Hypothalamus (tissue), 51 donors: Measurements from ENCODE around the gene SEMA5A.

ENCODE experiments used
- DNase-seq, 51 donors: peaks; one replicate each; lab custom pipeline; 2025; lab: John Stamatoyannopoulos, UW

The SEMA5A gene

DNA sequence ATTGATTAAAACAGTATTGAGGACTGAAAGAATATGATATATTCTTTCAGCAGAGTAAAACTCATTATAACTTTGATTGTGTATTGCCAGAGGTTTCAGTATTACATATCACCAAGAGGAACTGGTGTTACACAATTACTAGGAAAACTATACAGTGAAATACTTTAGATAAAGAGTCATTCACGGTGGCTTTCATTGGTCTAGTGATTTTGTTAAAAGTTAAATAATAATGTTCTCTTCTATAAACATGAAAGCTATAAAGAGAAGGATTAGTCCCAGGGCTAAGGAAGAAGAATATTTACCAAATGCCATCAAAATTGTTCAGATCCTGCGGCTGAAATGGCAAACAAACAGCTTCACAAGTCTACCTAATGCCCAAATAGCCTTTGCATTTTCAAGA is 306.2 kb downstream of the SEMA5A start:
- DNase-seq, result no peak

DNA sequence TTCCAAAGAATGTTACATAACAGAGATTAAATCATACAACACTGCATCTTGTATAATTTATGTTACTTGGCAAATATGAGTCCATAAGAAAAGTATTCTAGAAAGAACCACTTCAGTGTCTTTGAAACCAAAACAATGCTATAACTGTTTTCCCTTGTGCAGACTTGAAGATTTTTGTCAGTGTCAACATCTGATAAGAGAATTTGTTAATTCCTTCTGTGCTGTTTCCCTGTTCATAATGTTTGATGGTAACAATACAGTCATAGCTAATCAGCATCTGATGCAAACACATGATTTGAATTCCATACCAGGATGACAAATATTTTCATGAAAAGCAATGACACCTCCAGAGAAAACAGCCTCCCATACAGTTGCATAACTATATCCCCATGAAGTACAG is 306.8 kb downstream of the SEMA5A start:
- no peak for DNase-seq

DNA sequence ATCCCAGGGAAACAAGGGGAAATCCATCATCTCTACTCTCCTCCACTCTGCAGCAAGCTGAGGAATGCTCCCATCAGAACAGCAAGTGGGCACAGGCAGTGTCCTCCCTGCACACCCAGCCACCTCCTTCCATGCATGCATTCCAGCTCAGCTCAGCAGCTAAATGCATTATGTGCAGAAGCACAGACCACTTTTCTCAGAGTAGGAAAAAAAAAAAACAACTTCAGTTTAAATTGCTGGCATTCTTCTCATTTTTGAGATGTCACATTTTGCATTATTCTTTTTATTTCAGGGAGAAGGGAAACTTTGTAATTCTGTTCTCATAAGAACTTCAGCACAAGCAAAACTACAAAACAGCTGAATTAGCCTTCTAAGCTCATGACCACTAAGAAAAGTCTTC is 312.2 kb downstream of the SEMA5A start:
- no peak for DNase-seq

- no peak for DNase-seq
Measured at GRCh38 chr5:9233035-9233434, 312.8 kb downstream of the SEMA5A start.

- no peak for DNase-seq
Measured at GRCh38 chr5:9231842-9232241, 314.0 kb downstream of the SEMA5A start.

DNA sequence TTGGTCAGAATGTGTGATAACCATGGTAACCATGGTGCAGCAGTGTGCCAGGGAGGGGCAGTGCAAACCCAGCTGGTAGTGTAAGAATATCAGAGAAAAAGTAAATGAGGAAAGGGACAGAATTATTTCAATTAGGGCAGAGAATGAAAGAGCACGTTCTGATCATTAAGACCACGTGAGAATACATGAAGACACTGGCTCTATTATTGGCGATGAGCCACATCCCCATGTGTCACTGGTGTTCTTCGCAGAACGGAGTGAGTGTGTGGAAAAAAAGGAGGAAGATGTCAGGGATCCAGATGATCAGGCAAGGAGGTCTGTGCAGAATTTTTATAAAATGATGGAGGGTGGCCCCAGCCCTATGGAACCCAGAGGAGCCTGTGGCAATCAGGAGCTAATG is 315.5 kb downstream of the SEMA5A start:
- DNase-seq, result no peak

DNA sequence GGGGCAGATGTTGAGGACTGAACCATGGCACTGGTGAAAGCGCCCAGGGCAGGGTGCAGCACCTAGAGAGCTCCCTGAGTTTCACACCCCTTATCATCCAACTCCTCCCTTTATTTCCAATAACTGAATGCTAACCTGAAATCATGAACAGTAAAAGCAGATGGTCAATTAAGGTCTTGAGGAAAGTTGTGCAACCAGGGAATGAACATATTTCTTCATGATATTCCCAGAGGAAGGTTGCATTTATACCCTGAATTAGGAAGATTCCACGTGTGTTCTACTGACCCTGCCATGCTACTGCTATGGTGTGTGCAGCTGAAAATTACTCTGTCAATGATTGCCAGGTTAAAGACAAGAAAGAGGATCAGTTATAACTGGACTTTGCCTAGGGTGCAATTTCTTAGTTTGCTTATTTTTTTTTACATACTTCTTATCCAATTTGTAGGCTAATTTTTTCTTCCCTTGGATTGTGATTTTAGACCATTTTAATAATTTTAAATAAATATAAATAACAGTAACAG is 319.8 kb downstream of the SEMA5A start:
- no peak for DNase-seq

DNA sequence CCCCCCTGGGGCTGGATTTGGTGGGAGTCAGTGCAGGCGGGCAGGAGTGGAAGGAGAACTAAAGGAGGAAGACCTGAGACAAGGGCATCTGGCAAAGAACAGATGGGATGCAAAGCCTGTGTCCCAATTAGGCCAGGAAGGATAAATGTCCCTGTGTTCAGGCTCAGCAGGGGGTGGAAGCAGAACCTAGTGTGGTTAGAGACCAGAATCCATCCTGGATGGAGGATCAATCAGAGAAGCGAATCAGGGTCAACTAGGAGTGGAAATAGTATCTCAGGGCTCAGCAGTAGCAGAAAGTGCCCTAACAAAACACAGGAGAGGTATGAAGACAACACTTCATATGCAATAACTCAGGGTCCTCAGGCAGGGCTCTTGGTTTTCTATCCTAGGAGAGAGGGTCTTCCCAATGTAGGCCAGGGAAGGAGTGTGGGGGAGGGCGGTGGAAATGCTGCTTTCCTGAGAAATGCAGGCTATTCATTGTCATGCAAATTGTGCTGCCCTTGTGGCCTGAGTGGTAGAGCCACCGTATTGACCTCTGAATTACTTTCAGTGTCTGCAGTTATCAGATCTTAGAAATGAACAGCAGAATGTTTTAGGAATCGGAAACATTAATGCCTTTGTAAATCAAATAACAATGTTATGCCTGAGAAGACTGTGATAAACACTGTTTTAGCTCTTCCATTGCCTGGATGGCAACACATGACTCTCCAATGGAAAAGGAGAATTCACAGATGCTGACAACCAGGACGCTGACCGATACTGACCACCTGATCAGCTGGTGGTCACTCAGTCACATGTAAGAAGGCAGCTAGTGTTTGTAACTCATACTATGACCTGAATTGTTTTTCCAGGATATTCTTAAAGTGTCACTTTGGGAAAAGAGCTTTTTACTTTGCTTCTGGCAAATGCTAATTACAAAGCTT is 323.6 kb downstream of the SEMA5A start:
- DNase-seq, result no peak

- DNase-seq, result no peak
Measured at GRCh38 chr5:9218358-9218757, 327.5 kb downstream of the SEMA5A start.

- no peak for DNase-seq
Measured at GRCh38 chr5:9212605-9213004, 333.3 kb downstream of the SEMA5A start.

DNA sequence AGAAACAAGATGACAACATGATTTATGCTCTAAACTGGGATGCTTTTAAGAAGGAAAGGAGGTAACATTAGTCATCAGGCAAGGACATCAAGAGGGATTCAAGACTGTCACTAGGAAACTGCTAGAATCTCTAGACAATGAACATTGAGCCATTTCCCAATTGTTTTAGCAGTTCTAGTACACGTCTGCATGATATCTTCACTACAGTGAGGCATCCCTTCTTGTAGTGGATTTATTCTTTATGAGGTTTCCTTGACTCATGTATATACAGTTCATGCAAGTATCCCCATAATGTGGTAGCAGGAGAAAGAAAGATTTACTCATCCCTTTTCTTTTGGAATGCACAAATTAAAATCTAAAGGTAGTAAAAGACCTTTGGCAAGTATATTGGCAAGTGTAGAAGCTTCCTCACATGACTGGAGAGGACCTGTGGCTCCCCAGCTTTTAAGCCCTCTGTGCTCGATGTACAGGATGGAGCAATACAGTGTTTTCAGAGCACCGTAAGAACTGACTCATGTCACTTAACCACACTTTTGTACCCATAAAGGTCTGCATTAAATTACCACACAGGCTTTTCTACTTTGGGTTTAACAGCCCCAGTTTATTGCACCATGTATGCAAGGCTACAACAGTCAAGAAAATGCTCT is 335.9 kb downstream of the SEMA5A start:
- no peak for DNase-seq

DNA sequence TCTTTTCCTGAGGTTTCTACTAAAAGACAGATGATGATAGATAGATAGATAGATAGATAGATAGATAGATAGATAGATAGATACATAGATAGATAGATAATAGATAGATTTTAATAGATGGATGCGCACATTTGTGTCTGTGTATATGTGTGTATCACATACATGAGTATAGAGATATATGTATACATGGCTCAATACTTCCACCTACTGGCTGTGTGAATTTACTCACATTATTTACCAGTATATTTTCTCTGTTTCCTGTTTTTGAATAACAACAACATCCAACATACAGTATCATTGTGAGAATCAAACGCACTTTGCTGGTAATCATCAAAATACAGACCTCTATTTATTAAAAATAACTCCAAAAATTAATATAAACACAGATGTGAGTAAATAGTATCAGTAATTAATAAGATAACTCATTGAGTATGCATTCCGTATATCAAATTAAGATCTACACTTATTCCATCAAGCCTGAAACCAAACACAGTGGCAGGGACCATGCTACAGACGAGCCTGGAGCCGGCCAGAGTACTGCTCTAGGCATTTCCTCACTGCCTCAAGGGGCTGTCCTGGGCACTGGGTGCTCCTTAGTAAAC is 338.0 kb downstream of the SEMA5A start:
- peak in 2 of 51 donors; percentile 7 to 18 for DNase-seq

DNA sequence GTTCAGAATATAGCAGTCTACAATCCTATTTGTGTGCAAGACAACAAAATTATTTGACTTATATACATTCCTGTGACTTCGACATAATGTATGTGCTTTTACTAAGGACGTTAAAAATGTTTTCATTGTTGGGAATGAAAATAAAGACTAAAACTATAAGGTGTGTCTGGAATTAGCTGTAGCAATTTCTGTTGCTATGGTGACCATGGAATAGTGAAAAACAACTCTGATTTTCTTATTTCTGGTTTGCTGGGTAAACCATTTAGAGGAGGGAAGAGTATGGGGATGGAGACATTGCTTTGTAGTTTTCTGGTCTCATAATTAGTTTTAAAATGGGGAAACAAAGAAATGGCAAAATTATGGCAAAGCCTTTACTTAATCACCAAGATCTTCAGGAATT is 343.2 kb downstream of the SEMA5A start:
- peak in 1 of 51 donors; percentile 12 for DNase-seq

DNA sequence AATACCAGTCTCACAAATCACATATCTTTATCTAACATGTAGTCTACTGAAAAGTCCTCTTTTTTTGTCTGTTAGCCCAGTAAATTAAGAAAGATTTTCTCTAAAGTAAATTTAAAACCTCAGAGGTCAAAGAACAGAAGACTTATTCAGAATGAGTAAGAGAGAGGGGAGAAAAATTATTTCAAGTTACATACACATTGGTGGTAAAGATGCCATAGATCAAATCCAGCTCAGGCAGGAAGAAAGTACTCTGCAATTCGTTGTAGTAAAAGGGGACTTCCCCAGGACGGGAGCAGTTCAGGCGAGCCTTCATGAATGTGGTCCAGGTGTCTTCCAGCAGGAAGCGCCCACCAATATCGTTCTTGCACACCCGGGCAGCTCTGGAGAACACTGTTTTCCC is 344.1 kb downstream of the SEMA5A start:
- no peak for DNase-seq

DNA sequence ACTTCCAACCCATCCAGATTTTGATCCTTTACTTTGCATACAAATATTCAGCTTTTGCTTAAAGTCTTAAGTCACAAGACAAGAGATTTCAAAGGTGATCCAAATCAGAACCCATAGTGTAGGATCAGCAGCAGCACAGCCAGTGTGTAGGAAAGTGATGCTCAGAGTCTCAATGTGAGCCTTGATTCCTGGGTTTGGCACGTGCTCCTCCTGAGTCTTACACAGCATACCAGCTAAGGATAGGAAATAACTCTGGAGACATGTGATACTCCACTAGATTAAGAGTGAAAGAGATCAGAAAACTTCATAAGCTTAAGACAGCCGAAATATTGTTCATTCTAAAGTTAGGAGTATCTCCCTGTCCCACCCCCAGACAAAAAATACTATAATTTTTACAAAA is 344.9 kb downstream of the SEMA5A start:
- no peak for DNase-seq

DNA sequence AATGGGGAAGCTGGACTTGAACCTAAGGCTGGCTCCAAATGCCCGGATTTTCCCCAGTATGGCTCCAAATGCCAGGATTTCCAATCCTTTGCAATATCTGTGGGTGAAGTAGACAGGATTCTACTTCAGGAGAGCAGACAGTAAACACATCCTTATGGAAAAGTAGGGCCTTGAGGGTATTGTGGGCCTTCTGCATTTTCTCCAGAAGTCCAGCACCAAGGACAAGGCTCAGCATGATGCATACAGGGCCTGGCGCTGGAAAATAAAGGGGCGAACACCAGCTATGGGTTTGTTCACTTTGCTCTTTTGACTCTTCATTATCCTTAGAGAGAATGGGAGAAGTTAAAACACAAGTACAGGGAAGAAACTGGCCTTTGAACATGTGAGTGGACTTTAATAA is 347.5 kb downstream of the SEMA5A start:
- DNase-seq, result no peak

GRCh38 chr5:9197881-9198260 is 348.0 kb downstream of the SEMA5A start:
- DNase-seq, result no peak

GRCh38 chr5:9196403-9197227 is 349.3 kb downstream of the SEMA5A start:
- peak in 2 of 51 donors; percentile 15 to 21 for DNase-seq

DNA sequence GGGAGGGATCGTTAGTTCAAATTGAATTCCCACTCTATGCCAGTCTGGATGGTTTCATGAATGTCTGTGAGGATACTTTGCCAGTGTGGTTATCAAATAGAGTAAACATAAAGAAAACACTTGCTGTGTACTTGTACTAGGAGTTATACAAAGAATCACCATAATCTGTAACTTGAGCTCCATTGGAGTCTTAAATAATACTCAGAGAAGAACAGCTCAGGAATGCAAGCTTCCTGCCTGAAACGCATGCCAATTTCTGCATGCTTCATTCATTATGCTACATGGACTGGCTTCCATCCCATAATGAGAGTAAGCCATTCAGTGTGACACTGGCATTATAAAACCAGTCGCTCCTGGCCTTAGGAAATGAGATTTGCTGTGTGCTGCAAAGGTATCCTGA is 351.4 kb downstream of the SEMA5A start:
- DNase-seq, result no peak

GRCh38 chr5:9192266-9192665 is 353.6 kb downstream of the SEMA5A start:
- peak in 2 of 51 donors; percentile 34 to 50 for DNase-seq

DNA sequence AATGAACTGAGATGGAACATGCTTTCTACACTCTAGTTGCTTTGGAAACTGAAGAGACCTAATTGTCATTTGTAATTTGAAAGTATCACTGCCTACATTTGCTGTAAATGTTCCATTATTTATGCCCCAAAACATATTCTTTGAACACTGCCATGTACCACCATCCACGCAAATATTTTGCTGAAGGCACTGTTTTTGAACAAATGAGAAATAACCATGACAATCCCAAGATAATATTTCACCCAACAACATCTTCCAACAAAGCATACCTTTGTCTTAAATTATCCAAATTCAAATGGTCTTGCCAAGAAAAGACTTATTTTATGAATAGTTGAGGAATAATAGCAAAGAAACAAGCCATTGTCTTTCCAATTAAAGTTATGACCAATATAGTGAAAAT is 356.2 kb downstream of the SEMA5A start:
- no peak for DNase-seq
